GM12874 (cell line): ENCODE results near the gene KRTAP5-1.
"Not testable (repeated sequence)": the region's sequence is repeated elsewhere in the genome, so short reads cannot be mapped to it uniquely, and the experiment has no call there.

ENCODE experiments used
- CTCF ChIP-seq: IDR thresholded peaks from 2 replicates; pipeline ENCODE4 v1.5.1; 2011; ENCODE audit warnings: low read depth, mild to moderate bottlenecking, control low read depth, low read length, moderate library complexity; ENCODE audit not compliant: insufficient read depth

KRTAP5-1 gene, protein sequence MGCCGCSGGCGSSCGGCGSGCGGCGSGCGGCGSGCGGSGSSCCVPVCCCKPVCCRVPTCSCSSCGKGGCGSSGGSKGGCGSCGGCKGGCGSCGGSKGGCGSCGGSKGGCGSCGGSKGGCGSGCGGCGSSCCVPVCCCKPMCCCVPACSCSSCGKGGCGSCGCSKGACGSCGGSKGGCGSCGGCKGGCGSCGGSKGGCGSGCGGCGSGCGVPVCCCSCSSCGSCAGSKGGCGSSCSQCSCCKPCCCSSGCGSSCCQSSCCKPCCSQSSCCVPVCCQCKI

DNA sequence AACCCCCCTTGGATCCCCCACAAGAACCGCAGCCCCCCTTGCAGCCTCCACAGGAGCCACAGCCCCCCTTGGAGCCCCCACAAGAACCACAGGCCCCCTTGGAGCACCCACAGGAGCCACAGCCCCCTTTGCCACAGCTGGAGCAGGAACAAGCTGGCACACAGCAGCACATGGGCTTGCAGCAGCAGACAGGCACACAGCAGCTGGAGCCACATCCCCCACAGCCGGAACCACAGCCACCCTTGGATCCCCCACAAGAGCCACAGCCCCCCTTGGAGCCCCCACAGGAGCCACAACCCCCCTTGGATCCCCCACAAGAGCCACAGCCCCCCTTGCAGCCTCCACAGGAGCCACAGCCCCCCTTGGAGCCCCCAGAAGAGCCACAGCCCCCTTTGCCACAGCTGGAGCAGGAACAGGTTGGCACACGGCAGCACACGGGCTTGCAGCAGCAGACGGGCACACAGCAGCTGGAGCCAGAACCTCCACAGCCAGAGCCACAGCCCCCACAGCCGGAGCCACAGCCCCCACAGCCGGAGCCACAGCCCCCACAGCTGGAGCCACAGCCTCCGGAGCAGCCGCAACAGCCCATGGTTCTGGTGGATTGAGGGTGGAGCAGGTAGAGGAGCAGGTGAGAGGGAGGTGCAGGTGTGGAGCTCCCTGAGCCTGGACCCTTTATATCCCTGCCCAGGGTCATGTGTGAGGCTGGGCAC, at the start of gene KRTAP5-1:
KRTAP5-1 (minus strand) TSS at position 623 of the 710 bp plus-strand sequence; CDS start at position 589, 34 bp downstream.
- not testable (repeated sequence) for TF ChIP-seq CTCF

GRCh38 chr11:1633864-1634263, 48.8 kb upstream of the KRTAP5-1 start:
- TF ChIP-seq CTCF: no peak

GRCh38 chr11:1632053-1632714, 47.1 kb upstream of the KRTAP5-1 start:
- TF ChIP-seq CTCF: no peak

DNA sequence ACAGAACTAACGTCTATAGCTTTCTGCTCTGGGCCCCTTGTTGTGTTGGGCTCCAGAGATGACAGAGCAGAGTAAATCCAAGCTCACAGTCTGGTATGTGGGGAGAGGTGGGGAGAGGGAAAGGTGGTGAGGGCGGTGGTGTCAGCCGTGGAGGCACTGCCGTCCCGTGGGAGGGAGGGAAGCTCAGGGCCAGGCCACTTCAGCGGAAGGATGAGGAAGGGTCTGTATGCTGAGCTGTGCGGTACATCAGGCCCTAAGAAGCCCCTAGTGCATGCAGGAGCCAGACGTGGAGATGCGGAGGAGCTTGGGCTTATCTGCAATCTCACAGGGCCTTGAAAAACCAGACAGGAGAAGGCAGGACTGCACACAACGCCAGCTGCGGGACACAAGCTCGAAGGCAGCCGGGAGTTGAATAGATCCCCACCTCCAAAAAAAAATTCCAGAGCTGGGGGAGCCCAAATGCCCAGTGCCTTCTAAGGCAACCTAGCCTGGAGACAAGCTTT, 46.0 kb upstream of the KRTAP5-1 start:
- no peak for TF ChIP-seq CTCF

DNA sequence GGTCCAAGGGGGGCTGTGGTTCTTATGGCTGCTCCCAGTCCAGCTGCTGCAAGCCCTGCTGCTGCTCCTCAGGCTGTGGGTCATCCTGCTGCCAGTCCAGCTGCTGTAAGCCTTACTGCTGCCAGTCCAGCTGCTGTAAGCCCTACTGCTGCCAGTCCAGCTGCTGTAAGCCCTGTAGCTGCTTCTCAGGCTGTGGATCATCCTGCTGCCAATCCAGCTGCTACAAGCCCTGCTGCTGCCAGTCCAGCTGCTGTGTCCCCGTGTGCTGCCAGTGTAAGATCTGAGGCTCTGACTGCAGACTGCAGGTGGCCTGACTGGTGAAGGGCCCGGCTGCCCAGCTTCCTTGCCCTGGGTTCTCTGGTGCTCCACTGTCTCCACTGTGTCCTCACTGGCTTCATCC, 45.2 kb upstream of the KRTAP5-1 start:
- no peak for TF ChIP-seq CTCF

DNA sequence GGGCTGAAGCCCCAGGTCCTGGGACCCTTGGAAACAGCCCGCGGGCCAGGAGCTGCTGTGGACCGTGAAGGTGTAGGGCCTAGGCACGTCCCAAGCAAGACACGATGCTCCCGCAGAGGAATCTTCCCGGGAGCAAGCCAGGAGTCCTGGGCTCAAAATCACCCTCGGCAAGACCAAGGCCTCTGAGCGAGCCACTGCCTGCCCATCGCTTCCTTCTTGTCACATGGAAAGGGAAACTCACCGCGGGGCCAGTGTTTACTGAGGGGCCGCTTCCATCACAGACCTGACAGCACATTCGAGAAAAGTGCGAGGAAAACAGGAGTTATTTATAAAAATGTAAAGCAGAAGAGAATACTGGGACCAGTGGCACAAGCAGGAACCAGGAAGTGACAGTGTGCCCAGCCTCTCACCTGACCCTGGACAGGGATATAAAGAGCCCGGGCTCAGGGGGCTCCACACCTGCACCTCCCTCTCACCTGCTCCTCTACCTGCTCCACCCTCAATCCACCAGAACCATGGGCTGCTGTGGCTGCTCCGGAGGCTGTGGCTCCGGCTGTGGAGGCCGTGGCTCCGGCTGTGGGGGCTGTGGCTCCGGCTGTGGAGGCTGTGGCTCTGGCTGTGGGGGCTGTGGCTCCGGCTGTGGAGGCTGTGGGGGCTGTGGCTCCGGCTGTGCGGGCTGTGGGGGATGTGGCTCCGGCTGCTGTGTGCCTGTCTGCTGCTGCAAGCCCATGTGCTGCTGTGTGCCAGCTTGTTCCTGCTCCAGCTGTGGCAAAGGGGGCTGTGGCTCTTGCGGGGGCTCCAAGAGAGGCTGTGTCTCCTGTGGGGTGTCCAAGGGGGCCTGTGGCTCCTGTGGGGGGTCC, 44.5 kb upstream of the KRTAP5-1 start, which contains the start of gene KRTAP5-5:
KRTAP5-5 (plus strand) TSS at position 450 of the 860 bp plus-strand sequence; CDS start at position 516, 66 bp downstream.
- TF ChIP-seq CTCF: no peak
